Neural progenitor cell (in vitro differentiated cells): ENCODE data around the gene MBP.

ENCODE experiments used
- EZH2phosphoT487 ChIP-seq: fragments of 200-600 bp; sonication (generic); IDR thresholded peaks from 2 replicates; pipeline ENCODE4 v1.6.1; 2017; ENCODE audit warnings: antibody characterized with exemption
- TF ChIP-seq, protein P1 (sequence below): fragments of 200-600 bp; sonication (generic); IDR thresholded peaks from 2 replicates; pipeline ENCODE4 v1.5.1; 2017; ENCODE audit warnings: antibody characterized with exemption, mild to moderate bottlenecking

GRCh38 chr18:76985951-76986236 is 146.7 kb downstream of the MBP start:
- no peak for TF ChIP-seq EZH2phosphoT487
- TF ChIP-seq, protein P1, sequence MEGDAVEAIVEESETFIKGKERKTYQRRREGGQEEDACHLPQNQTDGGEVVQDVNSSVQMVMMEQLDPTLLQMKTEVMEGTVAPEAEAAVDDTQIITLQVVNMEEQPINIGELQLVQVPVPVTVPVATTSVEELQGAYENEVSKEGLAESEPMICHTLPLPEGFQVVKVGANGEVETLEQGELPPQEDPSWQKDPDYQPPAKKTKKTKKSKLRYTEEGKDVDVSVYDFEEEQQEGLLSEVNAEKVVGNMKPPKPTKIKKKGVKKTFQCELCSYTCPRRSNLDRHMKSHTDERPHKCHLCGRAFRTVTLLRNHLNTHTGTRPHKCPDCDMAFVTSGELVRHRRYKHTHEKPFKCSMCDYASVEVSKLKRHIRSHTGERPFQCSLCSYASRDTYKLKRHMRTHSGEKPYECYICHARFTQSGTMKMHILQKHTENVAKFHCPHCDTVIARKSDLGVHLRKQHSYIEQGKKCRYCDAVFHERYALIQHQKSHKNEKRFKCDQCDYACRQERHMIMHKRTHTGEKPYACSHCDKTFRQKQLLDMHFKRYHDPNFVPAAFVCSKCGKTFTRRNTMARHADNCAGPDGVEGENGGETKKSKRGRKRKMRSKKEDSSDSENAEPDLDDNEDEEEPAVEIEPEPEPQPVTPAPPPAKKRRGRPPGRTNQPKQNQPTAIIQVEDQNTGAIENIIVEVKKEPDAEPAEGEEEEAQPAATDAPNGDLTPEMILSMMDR: no peak
